SK-N-SH (cell line): ENCODE data around the gene STX11.

Experiments used
- CTCF ChIP-seq: fragments of 200-600 bp; sonication (generic); IDR thresholded peaks from 2 replicates; pipeline ENCODE4 v1.6.1; 2017; ENCODE audit warnings: antibody characterized with exemption, mild to moderate bottlenecking, moderate library complexity
- EZH2phosphoT487 ChIP-seq: fragments of 200-600 bp; sonication (generic); IDR thresholded peaks from 2 replicates; pipeline ENCODE4 v1.6.1; 2017; ENCODE audit warnings: low read depth, mixed run types, mild to moderate bottlenecking, antibody characterized with exemption, moderate library complexity, borderline replicate concordance
- GABPA ChIP-seq: IDR thresholded peaks from 2 replicates; pipeline ENCODE4 v1.4.0; 2012; ENCODE audit warnings: low read depth, mild to moderate bottlenecking
- PBX3 ChIP-seq: IDR thresholded peaks from 2 replicates; pipeline ENCODE4; 2012
- POLR2AphosphoS5 ChIP-seq: IDR thresholded peaks from 2 replicates; pipeline ENCODE4 v1.6.1; 2012; ENCODE audit warnings: low read depth, low read length
- SMC3 ChIP-seq: IDR thresholded peaks from 2 replicates; pipeline ENCODE4 v1.6.1; 2012; ENCODE audit warnings: low read depth, low read length, improper control_type of control experiment
- USF2 ChIP-seq: fragments of 150-350 bp; IDR thresholded peaks from 2 replicates; pipeline ENCODE4 v1.6.1; 2017; ENCODE audit warnings: antibody characterized with exemption, low read length, low read depth, borderline replicate concordance

GRCh38 chr6:144214029-144214428 is 63.7 kb downstream of the STX11 start:
- TF ChIP-seq USF2 = no peak
- no peak for TF ChIP-seq CTCF
- no peak for TF ChIP-seq SMC3
- no peak for TF ChIP-seq GABPA
- TF ChIP-seq PBX3 = no peak
- TF ChIP-seq POLR2AphosphoS5 = no peak
- TF ChIP-seq EZH2phosphoT487 = no peak
